HG03139 (cell line): Measurements from ENCODE around the gene GPR35.

Experiments
- ATAC-seq: cut with Tn5 transposase; IDR thresholded peaks from one replicate; pipeline ENCODE4 v1.9.1; 2021; ENCODE audit not compliant: unreplicated experiment

Gene GPR35

GRCh38 chr2:240624950-240625621, at the start of gene GPR35:
TSS of gene GPR35 (plus strand) at chr2:240625480. CDS start at chr2:240629953, 4,473 bp downstream.
- no peak for ATAC-seq

- no peak for ATAC-seq
Observed at GRCh38 chr2:240576036-240576435, 49.2 kb upstream of the GPR35 start.

GRCh38 chr2:240576436-240577205, 48.7 kb upstream of the GPR35 start:
- no peak for ATAC-seq

GRCh38 chr2:240577281-240578109, 47.8 kb upstream of the GPR35 start:
- ATAC-seq, result no peak

- no peak for ATAC-seq
Observed at GRCh38 chr2:240578110-240578450, 47.2 kb upstream of the GPR35 start.

- no peak for ATAC-seq
Observed at GRCh38 chr2:240578488-240578887, 46.8 kb upstream of the GPR35 start.

- ATAC-seq, result no peak
Observed at GRCh38 chr2:240579071-240579762, 46.1 kb upstream of the GPR35 start.

GRCh38 chr2:240579771-240580614, 45.3 kb upstream of the GPR35 start:
- ATAC-seq, result no peak

- no peak for ATAC-seq
Observed at GRCh38 chr2:240581811-240582210, 43.5 kb upstream of the GPR35 start.

- ATAC-seq, result no peak
Observed at GRCh38 chr2:240582781-240583180, 42.5 kb upstream of the GPR35 start.

GRCh38 chr2:240583774-240584173, 41.5 kb upstream of the GPR35 start:
- ATAC-seq, result no peak

- ATAC-seq, result peak; percentile 47
Observed at GRCh38 chr2:240584486-240585031, 40.7 kb upstream of the GPR35 start.

GRCh38 chr2:240585101-240585500, 40.2 kb upstream of the GPR35 start:
- ATAC-seq, result peak; percentile 9

GRCh38 chr2:240585681-240586197, 39.5 kb upstream of the GPR35 start:
- no peak for ATAC-seq

GRCh38 chr2:240586198-240586918, 38.9 kb upstream of the GPR35 start, which contains the start of gene CAPN10:
TSS of gene CAPN10 (plus strand) at chr2:240586734. CDS start at chr2:240586912, 178 bp downstream.
- peak; percentile 56 for ATAC-seq

GRCh38 chr2:240586919-240587800, 38.1 kb upstream of the GPR35 start:
- peak; percentile 4 for ATAC-seq

- no peak for ATAC-seq
Observed at GRCh38 chr2:240588006-240588655, 37.1 kb upstream of the GPR35 start.
